GM12865 (cell line): ENCODE measurements around the gene LZTS2.

ENCODE experiments used
- DNase-seq: peaks from one replicate; pipeline ENCODE4 v3.0.0; 2010; ENCODE audit warnings: low read depth
- H3K4me3 ChIP-seq: 2 replicates; pipeline ENCODE4 v1.5.1; 2011; ENCODE audit warnings: mild to moderate bottlenecking, low read depth, low read length, control low read depth
- CTCF ChIP-seq: IDR thresholded peaks from 2 replicates; pipeline ENCODE4 v1.5.1; 2011; ENCODE audit warnings: low read length, control low read depth, low read depth, inconsistent platforms; ENCODE audit not compliant: insufficient read depth; ENCODE audit errors: missing control alignments

LZTS2 gene

GRCh38 chr10:100989088-100989487 lies 10.5 kb upstream of the LZTS2 start:
- H3K4me3 ChIP-seq = no peak overlapping the region
- no peak for TF ChIP-seq CTCF
- DNase-seq = no peak

GRCh38 chr10:100993986-100994708 lies 5.5 kb upstream of the LZTS2 start:
- H3K4me3 ChIP-seq = no peak overlapping the region
- no peak for DNase-seq
- peak; percentile 16 for TF ChIP-seq CTCF

- no peak for TF ChIP-seq CTCF
- no peak overlapping the region for H3K4me3 ChIP-seq
- no peak for DNase-seq
Measured at GRCh38 chr10:100995181-100995580, 4.4 kb upstream of the LZTS2 start.

GRCh38 chr10:100996678-100997359 lies 2.8 kb upstream of the LZTS2 start:
- H3K4me3 ChIP-seq = peak overlapping the region; percentile 81
- TF ChIP-seq CTCF = no peak
- DNase-seq = peak; percentile 46

GRCh38 chr10:100997360-100998182 lies 2.0 kb upstream of the LZTS2 start:
- peak; percentile 82 for DNase-seq
- H3K4me3 ChIP-seq = peak overlapping the region; percentile 81
- peak; percentile 93 for TF ChIP-seq CTCF

- no peak for TF ChIP-seq CTCF
- DNase-seq = peak; percentile 77
- peak overlapping the region; percentile 81 for H3K4me3 ChIP-seq
Measured at GRCh38 chr10:100998183-100998990, 1.2 kb upstream of the LZTS2 start.
